Vagina (tissue), 2 donors: ENCODE measurements around the gene MKNK2. TPM values are rescaled to one million over a fixed set of nuclear protein-coding genes. Genes with fewer than 3 reads are reported as not detected.

Source experiments
- DNase-seq, 2 donors: peaks; one replicate each; pipeline ENCODE4 v3.0.0-alpha.2; 2017; ENCODE audit errors: extremely low spot score in 2 of 2
- H3K27ac ChIP-seq: fragments of 200-600 bp; sonication (generic); one replicate; pipeline ENCODE4 v1.5.1; 2019
- H3K27me3 ChIP-seq: fragments of 200-600 bp; sonication (generic); one replicate; pipeline ENCODE4 v1.5.1; 2019
- H3K36me3 ChIP-seq, 2 donors: fragments of 200-600 bp; sonication (generic); one replicate each; pipeline ENCODE4 v1.5.1; 2017 to 2019
- H3K4me1 ChIP-seq: fragments of 200-600 bp; sonication (generic); one replicate; pipeline ENCODE4 v1.5.1; 2019
- H3K4me3 ChIP-seq, 2 donors: fragments of 200-600 bp; sonication (generic); 1 replicate in 1 of 2; 2 replicates in 1 of 2; pipeline ENCODE4 v1.5.1; 2016 to 2019
- H3K9me3 ChIP-seq: fragments of 200-600 bp; sonication (generic); one replicate; pipeline ENCODE4 v1.5.1; 2019
- CTCF ChIP-seq, 3 experiments: fragments of 450-650 bp in 2 of 3; fragments of 200-600 bp in 1 of 3; sonication (generic) in 1 of 3; IDR thresholded peaks; one replicate each; pipeline ENCODE4 v1.5.1; 2017 to 2019; ENCODE audit warnings: antibody characterized with exemption in 3 of 3, mild to moderate bottlenecking in 2 of 3, moderate library complexity in 2 of 3
- POLR2A ChIP-seq, 2 donors: fragments of 450-650 bp; IDR thresholded peaks; one replicate each; pipeline ENCODE4 v1.6.1; 2017; ENCODE audit warnings: antibody characterized with exemption in 2 of 2, mild to moderate bottlenecking in 2 of 2, moderate library complexity in 2 of 2
- POLR2AphosphoS5 ChIP-seq, 2 donors: sonication (generic); formaldehyde crosslinking; IDR thresholded peaks; one replicate each; pipeline ENCODE4 v1.9.0; 2017; ENCODE audit warnings: antibody characterized with exemption in 2 of 2, mild to moderate bottlenecking in 2 of 2, low read depth in 1 of 2; ENCODE audit not compliant: insufficient read depth in 1 of 2
- intact Hi-C: fragments of 100-400 bp; cut with DNase I; formaldehyde crosslinking; loops from one replicate; pipeline ENCODE4 v1.15.1; 2023
- total RNA-seq: library from RNA; depleted of rRNA; stranded (reverse); fragments of >200 nt; gene quantifications from one replicate; pipeline ENCODE4 v1.2.3, GENCODE V29; 2016

Gene MKNK2
- total RNA-seq, 1 donor from 2014 or later: 185 TPM

DNA sequence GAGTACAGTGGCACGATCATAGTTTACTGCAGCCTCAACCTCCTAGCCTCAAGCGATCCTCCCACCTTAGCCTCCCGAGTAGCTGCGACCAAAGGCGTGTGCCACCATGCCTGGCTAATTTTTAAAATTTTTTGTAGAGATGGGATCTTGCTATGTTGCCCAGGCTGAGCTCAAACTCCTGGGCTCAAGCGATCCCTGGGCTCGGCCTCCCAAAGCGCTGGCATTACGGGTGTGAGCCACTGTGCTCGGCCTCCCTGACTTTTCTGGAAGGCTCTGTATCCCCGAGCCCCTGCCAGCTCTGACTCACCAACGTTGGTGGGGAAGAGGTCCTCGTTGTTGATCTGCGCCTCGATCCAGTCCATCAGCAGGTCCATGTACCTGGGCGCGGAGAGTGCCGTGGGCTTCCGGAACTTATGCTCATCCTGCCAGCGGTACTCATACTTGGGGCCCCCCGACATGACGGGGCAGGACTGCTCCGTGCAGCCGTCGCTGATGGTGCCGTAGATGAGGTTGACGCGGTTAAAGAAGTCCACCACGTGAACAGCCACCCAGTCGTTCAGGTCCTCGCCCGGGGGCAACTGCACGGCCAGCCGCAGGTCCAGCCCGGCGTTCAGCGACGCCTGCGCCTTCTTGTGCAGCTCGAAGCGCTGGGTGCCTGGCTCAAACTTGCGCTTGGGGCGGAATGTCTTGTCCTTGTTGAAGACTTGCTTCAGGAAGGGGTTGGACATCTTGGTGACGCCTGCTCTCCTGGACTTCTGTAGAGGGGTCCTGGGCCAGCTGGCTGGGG lies 27.0 kb upstream of the MKNK2 start:
- DNase-seq: no peak
- no peak overlapping the region for H3K4me3 ChIP-seq
- H3K4me1 ChIP-seq: peaks cover 29% of the 10 kb centered on the region
- intact Hi-C loops: no loop called here
- no peak for TF ChIP-seq POLR2AphosphoS5 (IDR thresholded peaks at IDR 0.05; ENCODE audit: insufficient read depth in 1 of 2, low read depth in 1 of 2)
- no peak for TF ChIP-seq POLR2A (IDR thresholded peaks at IDR 0.05)
- no peak for TF ChIP-seq CTCF (IDR thresholded peaks at IDR 0.05)
- H3K27me3 ChIP-seq: no peaks in the 10 kb centered on the region
- peaks cover 0 to 52% of the 10 kb centered on the region in 2 donors for H3K36me3 ChIP-seq
- H3K27ac ChIP-seq: no peak overlapping the region
- no peaks in the 10 kb centered on the region for H3K9me3 ChIP-seq

DNA sequence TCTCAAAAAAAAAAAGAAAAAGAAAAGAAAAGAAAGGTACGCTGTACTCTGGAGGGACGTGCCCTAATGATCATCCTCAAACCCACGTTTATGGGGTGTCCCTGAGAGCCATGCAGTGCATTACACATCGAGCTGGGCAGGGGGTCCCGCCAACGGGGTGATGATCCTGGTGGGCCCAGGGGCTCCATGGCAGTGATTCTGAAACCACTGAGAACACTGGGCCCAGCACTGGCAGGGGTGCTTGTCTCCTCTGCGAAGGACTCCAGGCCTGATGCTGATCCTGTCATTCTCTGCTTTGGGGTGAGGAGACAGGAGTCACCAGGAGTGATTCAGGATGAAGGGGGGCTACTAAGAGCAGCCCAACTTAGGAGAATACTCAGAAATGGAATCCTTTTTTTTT lies 26.4 kb upstream of the MKNK2 start:
- no peaks in the 10 kb centered on the region for H3K27me3 ChIP-seq
- no peaks in the 10 kb centered on the region for H3K9me3 ChIP-seq
- DNase-seq: no peak
- H3K4me1 ChIP-seq: peaks cover 24% of the 10 kb centered on the region
- TF ChIP-seq POLR2AphosphoS5 (IDR thresholded peaks at IDR 0.05; ENCODE audit: insufficient read depth in 1 of 2, low read depth in 1 of 2) (no peak), CTCF (IDR thresholded peaks at IDR 0.05) (no peak), POLR2A (IDR thresholded peaks at IDR 0.05) (no peak)
- H3K4me3 ChIP-seq: no peak overlapping the region
- intact Hi-C loops: no loop called here
- H3K27ac ChIP-seq: no peak overlapping the region
- H3K36me3 ChIP-seq: peaks cover 0 to 59% of the 10 kb centered on the region in 2 donors

DNA sequence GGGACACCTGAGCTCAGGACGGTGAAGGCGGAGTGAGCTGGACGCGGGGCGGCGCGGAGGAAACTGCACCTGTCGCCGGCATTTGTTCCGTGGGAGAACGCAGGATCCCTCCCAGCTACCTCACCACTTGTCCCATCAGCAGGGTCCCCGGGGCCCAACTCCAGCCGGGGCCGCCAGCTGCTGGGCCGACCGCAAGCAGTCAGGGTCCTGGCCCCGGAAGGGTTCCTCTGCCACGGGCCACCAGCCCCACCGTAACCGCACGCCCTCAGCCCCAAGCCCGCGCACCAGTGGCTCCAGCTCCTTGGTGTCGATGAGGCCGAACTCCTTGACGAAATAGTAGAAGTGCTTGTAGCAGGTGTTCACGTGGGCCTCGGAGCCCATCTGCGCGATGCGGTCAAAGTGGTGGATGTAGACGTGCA lies 25.5 kb upstream of the MKNK2 start:
- no peak overlapping the region for H3K27ac ChIP-seq
- H3K4me1 ChIP-seq: peaks cover 17% of the 10 kb centered on the region
- peaks cover 0 to 67% of the 10 kb centered on the region in 2 donors for H3K36me3 ChIP-seq
- H3K27me3 ChIP-seq: no peaks in the 10 kb centered on the region
- DNase-seq: no peak
- intact Hi-C loops: no loop called here
- no peak overlapping the region for H3K4me3 ChIP-seq
- no peaks in the 10 kb centered on the region for H3K9me3 ChIP-seq
- TF ChIP-seq CTCF (IDR thresholded peaks at IDR 0.05): no peak
- no peak for TF ChIP-seq POLR2AphosphoS5 (IDR thresholded peaks at IDR 0.05; ENCODE audit: insufficient read depth in 1 of 2, low read depth in 1 of 2)
- no peak for TF ChIP-seq POLR2A (IDR thresholded peaks at IDR 0.05)

DNA sequence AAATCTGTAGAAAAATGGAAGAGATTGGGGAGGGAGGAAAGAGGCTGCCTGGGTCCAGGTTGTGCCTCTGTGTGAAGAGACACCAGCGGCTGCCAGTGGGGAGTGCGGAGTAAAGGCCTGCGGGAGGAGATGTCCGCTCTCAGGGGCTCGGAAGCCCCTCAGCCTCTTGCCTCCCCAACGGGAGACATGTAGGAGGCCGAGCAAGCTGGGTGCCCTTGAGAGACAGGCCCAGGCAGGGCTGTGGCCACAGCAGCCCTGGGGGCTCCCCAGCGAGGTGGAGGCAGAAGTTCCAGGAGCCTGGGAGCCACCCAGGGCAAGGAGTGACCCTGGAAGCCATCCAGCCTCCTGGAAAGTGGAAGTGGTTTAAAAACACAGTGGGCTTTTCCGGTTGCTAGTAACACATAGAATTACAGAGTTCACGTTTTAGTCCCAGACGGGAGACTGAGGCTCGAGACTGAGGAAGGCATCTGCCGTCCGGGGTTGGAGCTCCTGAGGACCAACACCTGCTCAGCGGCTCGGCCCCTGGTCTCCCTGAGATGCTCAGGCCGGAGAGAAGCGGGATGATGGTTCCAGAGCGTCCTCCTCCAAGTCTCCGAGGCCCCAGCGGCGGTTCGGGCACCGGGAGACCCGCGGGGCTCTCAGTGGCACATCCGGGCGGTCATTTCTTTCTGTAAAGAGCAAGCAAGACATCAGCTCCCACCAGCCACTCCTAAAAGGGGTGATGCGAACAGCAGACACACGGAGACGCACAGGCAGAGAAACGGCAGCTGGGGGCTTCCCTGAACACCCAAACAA lies 21.9 kb upstream of the MKNK2 start:
- DNase-seq: no peak
- Histone ChIP-seq H3K27me3 (no peaks in the 10 kb centered on the region), H3K27ac (no peak overlapping the region), H3K9me3 (no peaks in the 10 kb centered on the region), H3K36me3 (peaks cover 0 to 63% of the 10 kb centered on the region in 2 donors), H3K4me3 (no peak overlapping the region), H3K4me1 (peaks cover 19% of the 10 kb centered on the region)
- no peak for TF ChIP-seq POLR2A (IDR thresholded peaks at IDR 0.05)
- TF ChIP-seq CTCF (IDR thresholded peaks at IDR 0.05): no peak
- no peak for TF ChIP-seq POLR2AphosphoS5 (IDR thresholded peaks at IDR 0.05; ENCODE audit: insufficient read depth in 1 of 2, low read depth in 1 of 2)
- intact Hi-C loops: loop anchor here (5.0 kb wide), 1 partner anchor 146 kb away; no protein-coding TSS in a partner anchor
